HAP-1 (cell line): ENCODE results near the gene TCIRG1.

Experiments used
- DNase-seq, 2 experiments: peaks; one replicate each; pipeline ENCODE4 v3.0.0-alpha.2; 2016 to 2020; ENCODE audit warnings: low spot score in 2 of 2
- H3K27me3 ChIP-seq: fragments of 250-450 bp; sonication (Bioruptor Pico); 2 replicates; pipeline ENCODE4 v1.5.1; 2020; ENCODE audit warnings: low read depth, mild to moderate bottlenecking, moderate library complexity
- H3K36me3 ChIP-seq: fragments of 250-450 bp; sonication (Bioruptor Pico); replicated peaks from 2 replicates; pipeline ENCODE4 v1.5.1; 2020; ENCODE audit warnings: mild to moderate bottlenecking
- H3K4me1 ChIP-seq: fragments of 250-450 bp; sonication (Bioruptor Pico); 2 replicates; pipeline ENCODE4 v1.5.1; 2020; ENCODE audit warnings: mild to moderate bottlenecking
- H3K4me3 ChIP-seq: fragments of 250-450 bp; sonication (Bioruptor Pico); 2 replicates; pipeline ENCODE4 v1.5.1; 2020; ENCODE audit warnings: mild to moderate bottlenecking, moderate library complexity
- H3K9me3 ChIP-seq: fragments of 250-450 bp; sonication (Bioruptor Pico); 2 replicates; pipeline ENCODE4 v1.5.1; 2020; ENCODE audit warnings: mild to moderate bottlenecking, moderate library complexity
- in situ Hi-C: fragments of 300-500 bp; cut with MboI; formaldehyde crosslinking; loops from 3 replicates; pipeline ENCODE4 v1.14.3; 2020; ENCODE audit warnings: low sequenced_read_pairs, inconsistent platforms, mixed read lengths

Gene TCIRG1

GRCh38 chr11:68032997-68033707 is 5.7 kb upstream of the TCIRG1 start:
- in situ Hi-C loops = no loop called here
- no peak for DNase-seq
- Histone ChIP-seq H3K4me1 (peaks cover 9% of the 10 kb centered on the region), H3K36me3 (peaks cover 35% of the 10 kb centered on the region), H3K27me3 (no peaks in the 10 kb centered on the region), H3K4me3 (no peak overlapping the region), H3K9me3 (peaks cover 2% of the 10 kb centered on the region; the same call in 1 of the 2 replicates)

- Histone ChIP-seq H3K4me3 (no peak overlapping the region), H3K36me3 (peaks cover 35% of the 10 kb centered on the region), H3K9me3 (peaks cover 2% of the 10 kb centered on the region; the same call in 1 of the 2 replicates), H3K4me1 (peaks cover 14% of the 10 kb centered on the region), H3K27me3 (no peaks in the 10 kb centered on the region)
- DNase-seq = no peak
- in situ Hi-C loops = no loop called here
Observed at GRCh38 chr11:68033708-68034045, 5.1 kb upstream of the TCIRG1 start.

- in situ Hi-C loops = no loop called here
- peaks cover 20% of the 10 kb centered on the region for H3K4me1 ChIP-seq
- no peak for DNase-seq
- H3K36me3 ChIP-seq = peaks cover 35% of the 10 kb centered on the region
- no peaks in the 10 kb centered on the region for H3K9me3 ChIP-seq
- H3K4me3 ChIP-seq = no peak overlapping the region
- H3K27me3 ChIP-seq = no peaks in the 10 kb centered on the region
Observed at GRCh38 chr11:68035266-68035876, 3.5 kb upstream of the TCIRG1 start.

- DNase-seq = no peak
- H3K9me3 ChIP-seq = no peaks in the 10 kb centered on the region
- H3K4me1 ChIP-seq = peaks cover 23% of the 10 kb centered on the region
- no peak overlapping the region for H3K4me3 ChIP-seq
- no peaks in the 10 kb centered on the region for H3K27me3 ChIP-seq
- peaks cover 35% of the 10 kb centered on the region for H3K36me3 ChIP-seq
- in situ Hi-C loops = no loop called here
Observed at GRCh38 chr11:68036141-68036716, 2.6 kb upstream of the TCIRG1 start.

- Histone ChIP-seq H3K4me3 (no peak overlapping the region), H3K27me3 (no peaks in the 10 kb centered on the region), H3K36me3 (peaks cover 35% of the 10 kb centered on the region), H3K9me3 (no peaks in the 10 kb centered on the region), H3K4me1 (peaks cover 19% of the 10 kb centered on the region)
- DNase-seq = no peak
- in situ Hi-C loops = no loop called here
Observed at GRCh38 chr11:68036717-68037239, 2.0 kb upstream of the TCIRG1 start.

- in situ Hi-C loops = no loop called here
- DNase-seq = no peak
- H3K27me3 ChIP-seq = no peaks in the 10 kb centered on the region
- H3K36me3 ChIP-seq = peaks cover 29% of the 10 kb centered on the region
- H3K9me3 ChIP-seq = no peaks in the 10 kb centered on the region
- H3K4me1 ChIP-seq = peaks cover 19% of the 10 kb centered on the region
- H3K4me3 ChIP-seq = no peak overlapping the region
Observed at GRCh38 chr11:68037411-68038225, 1.2 kb upstream of the TCIRG1 start.

GRCh38 chr11:68038226-68038717 is 553 bp upstream of the TCIRG1 start:
- Histone ChIP-seq H3K4me3 (peak overlapping the region; percentile 51), H3K9me3 (no peaks in the 10 kb centered on the region), H3K36me3 (peaks cover 23% of the 10 kb centered on the region), H3K27me3 (no peaks in the 10 kb centered on the region), H3K4me1 (peaks cover 19% of the 10 kb centered on the region)
- in situ Hi-C loops = no loop called here
- no peak for DNase-seq

GRCh38 chr11:68039526-68040086 is 781 bp downstream of the TCIRG1 start:
- Histone ChIP-seq H3K9me3 (no peaks in the 10 kb centered on the region), H3K36me3 (peaks cover 11% of the 10 kb centered on the region), H3K4me3 (peak overlapping the region; percentile 51), H3K4me1 (peaks cover 19% of the 10 kb centered on the region), H3K27me3 (no peaks in the 10 kb centered on the region)
- in situ Hi-C loops = no loop called here
- DNase-seq = no peak

GRCh38 chr11:68040101-68040956 is 1.5 kb downstream of the TCIRG1 start:
- DNase-seq = peak; percentile 31 to 72

GRCh38 chr11:68040957-68041591 is 2.2 kb downstream of the TCIRG1 start:
- DNase-seq = no peak
- in situ Hi-C loops = no loop called here
- Histone ChIP-seq H3K9me3 (no peaks in the 10 kb centered on the region), H3K36me3 (peaks cover 11% of the 10 kb centered on the region), H3K4me3 (peak overlapping the region; percentile 51), H3K4me1 (peaks cover 19% of the 10 kb centered on the region), H3K27me3 (no peaks in the 10 kb centered on the region)

More at GRCh38 chr11:68040101-68040956, 1.5 kb downstream of the TCIRG1 start:
- Histone ChIP-seq H3K4me1 (peaks cover 19% of the 10 kb centered on the region), H3K36me3 (peaks cover 14% of the 10 kb centered on the region), H3K4me3 (peak overlapping the region; percentile 51), H3K9me3 (no peaks in the 10 kb centered on the region), H3K27me3 (no peaks in the 10 kb centered on the region)
- in situ Hi-C loops = no loop called here

GRCh38 chr11:68041617-68042218 is 2.9 kb downstream of the TCIRG1 start:
- Histone ChIP-seq H3K4me1 (peaks cover 19% of the 10 kb centered on the region), H3K36me3 (peaks cover 6% of the 10 kb centered on the region), H3K9me3 (no peaks in the 10 kb centered on the region), H3K4me3 (no peak overlapping the region), H3K27me3 (no peaks in the 10 kb centered on the region)
- in situ Hi-C loops = no loop called here
- no peak for DNase-seq
